Nephron (organoid): ENCODE data around the gene NLRP1.

Experiments
- H3K27ac Mint-ChIP-seq, 3 experiments: 2 replicates each; pipeline ENCODE4 v1.8.0; 2020; ENCODE audit warnings: mixed read lengths in 3 of 3, mild to moderate bottlenecking in 2 of 3, moderate library complexity in 1 of 3
- H3K27me3 Mint-ChIP-seq: 2 replicates; pipeline ENCODE4 v1.8.0; 2021; ENCODE audit warnings: low read depth, mild to moderate bottlenecking, moderate library complexity, mixed read lengths
- H3K36me3 Mint-ChIP-seq: 2 replicates; pipeline ENCODE4 v1.8.0; 2020; ENCODE audit warnings: low read depth, mixed read lengths
- H3K4me1 Mint-ChIP-seq: 2 replicates; pipeline ENCODE4 v1.8.0; 2020; ENCODE audit warnings: mixed read lengths
- H3K4me3 Mint-ChIP-seq, 3 experiments: 2 replicates each; pipeline ENCODE4 v1.8.0; 2020; ENCODE audit warnings: mild to moderate bottlenecking in 3 of 3, mixed read lengths in 3 of 3, moderate library complexity in 2 of 3
- H3K9me3 Mint-ChIP-seq: 2 replicates; pipeline ENCODE4 v1.8.0; 2020; ENCODE audit warnings: mixed read lengths
- CTCF ChIP-seq, 3 experiments: fragments of 200-600 bp; sonication (generic); IDR thresholded peaks; one replicate each; pipeline ENCODE4 v1.5.0; 2021; ENCODE audit warnings: antibody characterized with exemption in 3 of 3; ENCODE audit not compliant: unreplicated experiment in 3 of 3

NLRP1 gene

GRCh38 chr17:5596421-5596820 is 12.1 kb upstream of the NLRP1 start:
- Mint-ChIP-seq H3K4me1 (no peaks in the 10 kb centered on the region), H3K9me3 (no peaks in the 10 kb centered on the region), H3K27me3 (peaks cover 60% of the 10 kb centered on the region), H3K27ac (no peak overlapping the region), H3K36me3 (no peaks in the 10 kb centered on the region), H3K4me3 (no peak overlapping the region)
- no peak for TF ChIP-seq CTCF (IDR thresholded peaks at IDR 0.05; ENCODE audit: unreplicated experiment in 3 of 3)

- H3K27me3 Mint-ChIP-seq, result peaks cover 54% of the 10 kb centered on the region
- no peaks in the 10 kb centered on the region for H3K4me1 Mint-ChIP-seq
- H3K4me3 Mint-ChIP-seq, result no peak overlapping the region
- no peaks in the 10 kb centered on the region for H3K36me3 Mint-ChIP-seq
- no peak for TF ChIP-seq CTCF (IDR thresholded peaks at IDR 0.05; ENCODE audit: unreplicated experiment in 3 of 3)
- no peaks in the 10 kb centered on the region for H3K9me3 Mint-ChIP-seq
- no peak overlapping the region for H3K27ac Mint-ChIP-seq
These were observed 11.5 kb upstream of the NLRP1 start for GRCh38 chr17:5595831-5596230.

GRCh38 chr17:5592382-5592781 is 8.1 kb upstream of the NLRP1 start:
- H3K36me3 Mint-ChIP-seq, result no peaks in the 10 kb centered on the region
- H3K4me1 Mint-ChIP-seq, result peaks cover 1% of the 10 kb centered on the region
- no peaks in the 10 kb centered on the region for H3K9me3 Mint-ChIP-seq
- H3K4me3 Mint-ChIP-seq, result no peak overlapping the region
- TF ChIP-seq CTCF (IDR thresholded peaks at IDR 0.05; ENCODE audit: unreplicated experiment in 3 of 3), result peak; percentile 55 to 67 (median 58)
- H3K27me3 Mint-ChIP-seq, result peaks cover 31% of the 10 kb centered on the region
- H3K27ac Mint-ChIP-seq, result no peak overlapping the region

GRCh38 chr17:5591966-5592365 is 7.7 kb upstream of the NLRP1 start:
- Mint-ChIP-seq H3K4me3 (no peak overlapping the region), H3K4me1 (peaks cover 5% of the 10 kb centered on the region), H3K27me3 (peaks cover 27% of the 10 kb centered on the region), H3K36me3 (no peaks in the 10 kb centered on the region), H3K9me3 (no peaks in the 10 kb centered on the region), H3K27ac (no peak overlapping the region)
- TF ChIP-seq CTCF (IDR thresholded peaks at IDR 0.05; ENCODE audit: unreplicated experiment in 3 of 3), result no peak

- Mint-ChIP-seq H3K9me3 (no peaks in the 10 kb centered on the region), H3K27me3 (peaks cover 8% of the 10 kb centered on the region), H3K4me3 (no peak overlapping the region), H3K27ac (no peak overlapping the region), H3K36me3 (no peaks in the 10 kb centered on the region), H3K4me1 (peaks cover 14% of the 10 kb centered on the region)
- no peak for TF ChIP-seq CTCF (IDR thresholded peaks at IDR 0.05; ENCODE audit: unreplicated experiment in 3 of 3)
These were observed 4.3 kb upstream of the NLRP1 start for GRCh38 chr17:5588584-5588983.

GRCh38 chr17:5587438-5588032 is 3.2 kb upstream of the NLRP1 start:
- H3K4me1 Mint-ChIP-seq, result peaks cover 14% of the 10 kb centered on the region
- H3K27me3 Mint-ChIP-seq, result peaks cover 4% of the 10 kb centered on the region
- H3K9me3 Mint-ChIP-seq, result no peaks in the 10 kb centered on the region

More at GRCh38 chr17:5587438-5588032, 3.2 kb upstream of the NLRP1 start:
- no peak overlapping the region for H3K27ac Mint-ChIP-seq
- H3K36me3 Mint-ChIP-seq, result no peaks in the 10 kb centered on the region
- no peak overlapping the region for H3K4me3 Mint-ChIP-seq
- TF ChIP-seq CTCF (IDR thresholded peaks at IDR 0.05; ENCODE audit: unreplicated experiment in 3 of 3), result peak; percentile 88 to 89 (median 88)
